HG03060 (cell line): ENCODE data around the gene EVC.

ENCODE experiments used
- ATAC-seq: cut with Tn5 transposase; IDR thresholded peaks from one replicate; pipeline ENCODE4 v1.9.1; 2021; ENCODE audit warnings: low read depth, moderate number of reproducible peaks; ENCODE audit not compliant: unreplicated experiment

The EVC gene

GRCh38 chr4:5753766-5754528 lies 42.9 kb downstream of the EVC start:
- no peak for ATAC-seq

DNA sequence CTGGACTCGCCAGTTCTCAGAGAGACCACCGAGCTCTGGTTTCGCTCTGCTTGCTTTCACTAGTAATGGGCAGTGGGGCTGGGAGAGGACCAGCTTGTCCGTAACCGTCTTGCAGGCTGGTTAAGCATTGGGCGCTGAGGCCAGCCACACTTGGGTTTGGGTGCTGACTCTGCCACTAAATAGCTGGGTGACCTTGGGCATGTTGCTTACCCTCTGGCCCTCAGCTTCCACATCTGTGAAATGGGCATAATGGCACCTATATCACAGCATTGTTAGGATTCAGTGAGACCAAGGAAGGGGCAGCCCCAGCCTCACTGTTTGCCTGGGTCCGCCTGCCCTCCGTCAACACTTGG lies 43.5 kb downstream of the EVC start:
- ATAC-seq = no peak

DNA sequence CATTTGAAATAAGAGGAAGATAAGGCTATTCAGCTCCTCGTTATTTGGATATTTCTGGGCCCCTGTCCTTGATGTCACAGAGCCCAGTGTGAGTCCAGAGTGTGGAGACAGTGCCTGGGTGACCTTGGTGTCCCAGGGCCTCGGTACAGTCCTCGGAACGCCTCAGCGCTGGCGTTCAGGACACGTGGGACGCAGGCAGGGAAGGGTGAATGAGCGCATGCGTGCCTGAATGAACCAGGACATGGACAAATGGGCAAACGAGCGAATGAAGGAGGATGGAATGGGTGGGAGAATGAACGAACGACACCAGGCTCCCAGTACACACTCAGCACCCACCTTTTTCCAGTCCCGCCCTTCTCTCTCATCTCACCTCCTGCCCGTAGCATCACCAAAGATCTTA lies 44.2 kb downstream of the EVC start:
- ATAC-seq = no peak

- ATAC-seq = no peak
Measured at GRCh38 chr4:5755679-5756078, 44.7 kb downstream of the EVC start.

DNA sequence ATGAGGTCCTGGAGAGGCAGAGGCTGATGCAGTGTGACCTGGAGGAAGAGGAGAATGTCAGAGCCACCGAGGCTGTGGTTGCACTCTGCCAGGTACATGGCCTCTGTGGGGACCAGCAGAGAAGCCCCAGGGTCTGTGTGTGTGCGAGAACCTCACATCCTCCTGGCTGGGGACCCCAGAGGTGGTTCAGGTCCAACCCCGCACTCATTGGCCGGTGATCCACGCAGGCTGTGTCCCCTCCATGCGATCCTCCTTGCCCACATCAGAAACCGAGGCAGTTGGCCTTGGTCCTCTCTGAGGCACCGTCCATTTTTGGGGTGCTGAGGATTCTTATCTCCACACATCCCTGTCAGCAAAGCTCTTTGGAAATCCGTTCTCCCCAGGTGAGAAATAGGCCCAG lies 45.3 kb downstream of the EVC start:
- ATAC-seq = no peak

DNA sequence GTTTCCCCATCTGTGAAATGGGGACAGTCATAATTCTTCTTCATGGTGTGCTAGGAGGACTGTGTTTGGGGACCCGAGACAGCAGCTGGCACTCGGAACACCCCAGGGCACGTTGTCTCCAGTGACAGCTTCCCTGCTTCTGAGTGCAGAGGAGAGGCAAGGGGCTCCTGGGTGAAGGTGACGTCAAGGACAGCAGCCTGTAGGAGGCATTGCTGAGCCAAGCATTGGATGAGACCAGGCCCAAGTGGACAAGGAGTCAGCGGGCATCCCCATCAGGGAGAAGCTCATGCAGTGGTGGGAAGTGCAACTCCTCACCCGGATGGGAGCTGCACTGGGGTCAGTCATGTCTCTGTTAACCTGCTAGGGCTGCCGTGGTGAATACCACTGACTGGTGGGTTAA lies 46.1 kb downstream of the EVC start:
- ATAC-seq = no peak

GRCh38 chr4:5757536-5757935 lies 46.5 kb downstream of the EVC start:
- ATAC-seq = no peak

- no peak for ATAC-seq
Measured at GRCh38 chr4:5757954-5758353, 47.0 kb downstream of the EVC start.

- ATAC-seq = no peak
Measured at GRCh38 chr4:5758741-5759140, 47.7 kb downstream of the EVC start.

GRCh38 chr4:5759236-5760075 lies 48.5 kb downstream of the EVC start:
- ATAC-seq = no peak

GRCh38 chr4:5760246-5760645 lies 49.2 kb downstream of the EVC start:
- no peak for ATAC-seq

DNA sequence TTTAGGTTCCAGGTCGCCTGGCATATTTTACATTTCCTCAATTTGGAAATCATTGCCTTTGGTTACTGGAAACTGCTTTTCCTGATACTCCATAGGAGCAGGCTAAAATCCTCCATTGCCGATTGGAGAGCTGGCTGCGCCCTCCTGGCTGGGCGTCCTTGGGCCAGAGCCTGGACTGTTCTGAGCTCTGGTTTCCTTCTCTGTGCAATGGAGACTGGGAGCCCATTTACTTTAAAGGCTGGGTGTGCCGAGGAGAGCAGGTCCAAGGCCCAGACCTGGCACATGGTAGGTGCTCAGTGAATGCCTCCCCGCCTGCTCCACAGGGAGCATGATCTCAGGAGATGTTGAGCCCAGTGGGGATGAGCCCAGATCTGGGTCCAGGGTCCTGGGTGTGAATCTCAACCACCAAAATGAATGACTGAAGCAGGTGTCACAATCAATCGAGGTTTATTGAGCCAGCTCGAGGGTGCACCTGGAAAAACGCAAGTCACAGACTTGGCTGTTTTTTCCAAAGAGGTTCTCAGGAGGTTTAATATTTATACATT lies 50.0 kb downstream of the EVC start:
- ATAC-seq = no peak

- ATAC-seq = no peak
Measured at GRCh38 chr4:5770051-5770450, 59.0 kb downstream of the EVC start.

DNA sequence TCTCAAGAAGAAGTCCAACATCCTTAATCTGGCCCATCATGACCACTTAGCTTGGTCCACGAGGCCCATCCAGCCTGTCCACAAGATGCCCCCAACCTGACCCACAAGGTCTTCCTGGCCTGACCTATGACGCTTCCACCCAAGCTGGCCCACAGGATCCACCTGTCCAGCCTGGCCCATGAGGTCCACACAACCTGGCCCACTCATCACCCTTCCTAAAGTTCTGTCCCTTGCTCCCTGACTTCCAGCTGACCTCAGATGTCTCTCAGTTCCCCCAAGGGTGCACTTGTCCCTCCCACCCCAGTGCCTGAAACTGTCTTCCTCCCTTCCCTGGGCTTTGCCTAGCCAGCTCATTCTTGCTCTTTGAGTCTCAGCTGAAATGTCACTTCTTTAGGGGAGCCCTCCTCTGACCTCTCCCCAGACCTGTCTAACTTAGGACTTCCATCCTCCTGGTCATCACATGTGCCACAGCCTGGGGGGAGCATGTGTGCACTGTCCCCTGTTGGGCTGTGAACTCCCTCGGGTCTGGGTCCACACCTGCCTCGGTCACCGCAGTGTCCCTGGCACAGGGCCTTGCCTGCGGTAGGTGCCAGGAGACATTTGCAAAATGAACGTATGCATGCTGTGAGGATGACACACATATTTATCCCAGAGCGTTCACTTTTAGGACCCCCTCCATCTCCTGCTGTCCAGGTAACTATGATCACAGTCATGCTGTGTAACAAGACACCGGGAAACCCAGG lies 61.7 kb downstream of the EVC start:
- no peak for ATAC-seq

DNA sequence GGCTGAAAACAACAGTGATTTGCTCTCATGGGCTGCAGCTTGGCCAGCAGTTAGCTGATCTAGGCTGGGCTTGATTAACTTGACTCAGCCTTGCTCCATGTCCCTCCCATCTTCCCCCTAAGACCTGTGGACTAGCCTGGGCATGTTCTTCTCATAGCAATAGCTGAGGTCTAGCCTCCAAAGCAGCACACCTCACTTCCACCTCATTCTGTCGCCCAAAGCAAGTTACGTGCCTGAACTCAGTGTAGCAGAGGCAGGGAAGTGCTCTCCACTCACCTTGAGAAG lies 62.2 kb downstream of the EVC start:
- ATAC-seq = no peak

- ATAC-seq = no peak
Measured at GRCh38 chr4:5774416-5775036, 63.5 kb downstream of the EVC start.

DNA sequence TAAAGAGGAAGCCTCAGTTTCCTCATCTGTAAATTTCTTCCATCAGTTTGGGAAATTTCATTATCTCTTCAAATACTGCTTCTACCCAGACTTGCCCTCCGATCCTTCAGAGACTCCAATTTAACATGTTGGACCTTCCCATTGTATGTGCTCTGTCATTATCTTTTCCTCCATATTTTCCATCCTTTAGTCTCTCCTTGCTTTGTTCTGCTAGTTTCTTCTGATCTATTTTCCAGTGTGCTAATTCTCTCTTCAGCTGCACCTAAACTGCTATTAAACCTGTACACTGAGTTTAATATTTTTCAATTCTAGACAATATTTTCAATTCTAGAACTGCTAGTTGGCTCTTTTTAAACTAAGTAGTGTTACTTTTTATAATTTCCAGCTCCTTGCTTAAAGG lies 65.5 kb downstream of the EVC start:
- no peak for ATAC-seq

DNA sequence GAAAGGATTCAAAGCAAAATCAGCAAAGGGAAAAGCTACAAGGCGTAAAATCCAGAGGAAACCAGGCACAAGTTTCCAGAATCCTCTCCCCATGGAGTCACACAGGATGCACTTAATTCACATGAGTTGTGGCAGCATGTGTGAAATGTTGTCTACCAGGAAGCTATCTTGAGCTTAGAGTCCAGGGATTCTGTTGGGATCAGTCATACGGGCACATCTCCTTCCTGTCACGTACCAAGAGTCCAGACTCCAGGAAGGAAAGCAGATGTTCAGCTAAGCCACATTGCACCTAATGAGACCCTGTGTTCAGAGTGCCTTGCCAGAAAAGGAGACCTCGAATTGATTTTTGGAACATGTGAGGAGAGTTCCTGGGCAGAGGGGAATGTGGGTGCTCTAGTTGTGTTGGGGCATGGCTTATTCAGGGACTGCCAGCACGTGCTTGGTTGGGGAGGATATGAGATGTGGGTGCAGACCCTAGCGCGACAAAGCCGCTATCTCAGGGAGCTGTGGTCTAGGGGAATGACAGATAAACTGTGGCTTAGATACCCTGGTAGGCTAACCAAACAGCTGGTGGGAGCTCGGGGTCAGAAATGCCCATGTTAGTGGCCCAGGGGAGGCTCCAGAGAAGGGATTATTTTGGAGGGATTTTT lies 70.0 kb downstream of the EVC start:
- ATAC-seq = no peak

- no peak for ATAC-seq
Measured at GRCh38 chr4:5781691-5782090, 70.7 kb downstream of the EVC start.

DNA sequence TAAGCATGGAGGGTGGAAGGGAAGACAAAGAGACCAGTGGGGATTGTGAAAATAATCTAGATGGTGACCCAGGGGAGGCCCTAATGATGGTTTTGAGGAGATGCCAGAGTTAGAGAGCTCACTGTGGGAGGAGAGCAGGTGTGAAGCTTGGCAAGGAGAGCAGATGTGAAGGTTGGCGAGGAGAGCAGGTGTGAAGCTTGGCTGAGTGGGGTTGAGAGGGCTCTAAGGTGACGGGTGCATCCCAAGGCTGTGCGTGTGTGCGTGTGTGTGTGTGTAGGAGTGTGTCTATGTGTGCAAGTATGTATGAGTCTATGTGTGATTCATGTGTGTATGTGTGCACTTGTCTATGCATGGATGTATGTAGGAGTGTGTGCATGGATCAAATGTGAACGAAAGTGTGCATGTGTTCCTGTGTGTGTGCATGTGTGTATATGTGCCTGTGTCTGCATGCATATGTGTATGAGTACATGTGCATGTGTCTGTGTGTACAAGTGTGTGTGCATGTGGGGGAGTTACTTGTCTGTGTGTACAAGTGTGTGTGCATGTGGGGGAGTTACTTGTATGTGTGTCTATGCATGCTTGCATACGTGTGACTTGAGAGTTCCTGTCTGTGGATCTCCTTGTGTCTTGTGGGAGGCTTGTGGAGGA lies 72.0 kb downstream of the EVC start:
- no peak for ATAC-seq
